ENCODE measurements around the gene CCL17. TPM values are rescaled to one million over a fixed set of nuclear protein-coding genes. Genes with fewer than 3 reads are reported as not detected.

CCL17 gene
- polyA plus RNA-seq, 1 donor: 0.30 TPM

- DNase-seq: peak in 1 of 2 donors; percentile 45
- no peaks in the 10 kb centered on the region for H3K9me3 ChIP-seq (ENCODE audit: control insufficient read depth, low read depth, low read length)
- no CpG with 5 or more reads among the region's 5 CpGs for whole genome bisulfite sequencing (ENCODE audit: insufficient coverage, low lambda C conversion rate)
- peaks cover 28% of the 10 kb centered on the region for H3K4me1 ChIP-seq (ENCODE audit: control insufficient read depth, insufficient read depth, low read length)
- H3K27me3 ChIP-seq (ENCODE audit: control insufficient read depth, insufficient read depth, low read length): no peaks in the 10 kb centered on the region
- H3K36me3 ChIP-seq (ENCODE audit: control insufficient read depth, insufficient read depth, low read length): peaks cover 16% of the 10 kb centered on the region
- H3K27ac ChIP-seq (ENCODE audit: low read length): no peak overlapping the region
- no peak overlapping the region for H3K4me3 ChIP-seq (ENCODE audit: low read length)
Measured at GRCh38 chr16:57377080-57377841, 27.3 kb upstream of the CCL17 start.

GRCh38 chr16:57379579-57379978 lies 25.0 kb upstream of the CCL17 start:
- H3K27me3 ChIP-seq (ENCODE audit: control insufficient read depth, insufficient read depth, low read length): no peaks in the 10 kb centered on the region

DNA sequence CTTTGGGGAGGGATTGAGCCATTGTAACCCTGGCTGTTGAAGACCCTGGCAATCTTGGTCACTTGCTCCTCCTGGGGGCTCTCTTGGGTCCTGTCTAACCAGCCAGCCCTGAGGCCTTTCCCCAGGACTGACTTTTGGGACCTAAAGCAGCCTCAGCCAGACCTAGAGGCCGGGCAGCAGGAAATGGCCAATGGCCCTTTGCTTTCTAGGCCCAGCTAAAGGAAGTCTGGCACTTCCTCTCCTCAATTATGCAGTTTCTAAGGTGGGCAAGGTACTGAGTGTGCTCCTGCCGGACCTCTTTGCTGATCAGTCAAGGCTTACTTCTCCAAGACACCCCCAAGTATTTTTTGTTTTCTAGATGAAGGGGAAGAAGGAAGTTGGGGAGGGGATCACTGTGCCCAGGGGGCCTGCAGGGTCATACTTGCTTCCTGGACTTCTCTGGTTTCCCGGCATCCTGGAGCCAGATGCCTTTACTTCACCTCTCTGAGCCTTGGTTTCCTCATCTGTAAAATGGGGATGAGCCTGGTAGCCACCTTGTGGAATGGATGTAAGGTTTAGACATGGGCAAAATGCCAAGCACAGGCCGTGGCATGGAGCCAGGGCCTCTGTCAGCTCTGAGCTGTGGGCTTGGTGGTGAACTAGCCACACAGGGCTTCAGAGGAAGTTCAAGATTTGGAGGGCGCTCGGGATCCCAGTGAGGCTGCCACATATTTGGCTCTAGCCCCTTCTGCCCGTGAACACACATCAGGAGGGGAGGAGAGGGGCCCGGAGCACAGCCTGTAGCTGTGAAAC lies 23.7 kb upstream of the CCL17 start:
- Histone ChIP-seq H3K4me1 (ENCODE audit: control insufficient read depth, insufficient read depth, low read length) (peaks cover 43% of the 10 kb centered on the region), H3K9me3 (ENCODE audit: control insufficient read depth, low read depth, low read length) (no peaks in the 10 kb centered on the region), H3K4me3 (ENCODE audit: low read length) (no peak overlapping the region), H3K27ac (ENCODE audit: low read length) (no peak overlapping the region), H3K36me3 (ENCODE audit: control insufficient read depth, insufficient read depth, low read length) (peaks cover 20% of the 10 kb centered on the region), H3K27me3 (ENCODE audit: control insufficient read depth, insufficient read depth, low read length) (no peaks in the 10 kb centered on the region)
- 100% methylated on average over 1 of the region's 8 CpGs for WGBS (ENCODE audit: insufficient coverage, low lambda C conversion rate)
- DNase-seq: no peak

More at GRCh38 chr16:57379579-57379978, 25.0 kb upstream of the CCL17 start:
- WGBS (ENCODE audit: insufficient coverage, low lambda C conversion rate): no CpG with 5 or more reads among the region's 10 CpGs
- Histone ChIP-seq H3K4me1 (ENCODE audit: control insufficient read depth, insufficient read depth, low read length) (peaks cover 30% of the 10 kb centered on the region), H3K36me3 (ENCODE audit: control insufficient read depth, insufficient read depth, low read length) (peaks cover 20% of the 10 kb centered on the region), H3K4me3 (ENCODE audit: low read length) (no peak overlapping the region), H3K27ac (ENCODE audit: low read length) (no peak overlapping the region), H3K9me3 (ENCODE audit: control insufficient read depth, low read depth, low read length) (no peaks in the 10 kb centered on the region)
- DNase-seq: no peak

DNA sequence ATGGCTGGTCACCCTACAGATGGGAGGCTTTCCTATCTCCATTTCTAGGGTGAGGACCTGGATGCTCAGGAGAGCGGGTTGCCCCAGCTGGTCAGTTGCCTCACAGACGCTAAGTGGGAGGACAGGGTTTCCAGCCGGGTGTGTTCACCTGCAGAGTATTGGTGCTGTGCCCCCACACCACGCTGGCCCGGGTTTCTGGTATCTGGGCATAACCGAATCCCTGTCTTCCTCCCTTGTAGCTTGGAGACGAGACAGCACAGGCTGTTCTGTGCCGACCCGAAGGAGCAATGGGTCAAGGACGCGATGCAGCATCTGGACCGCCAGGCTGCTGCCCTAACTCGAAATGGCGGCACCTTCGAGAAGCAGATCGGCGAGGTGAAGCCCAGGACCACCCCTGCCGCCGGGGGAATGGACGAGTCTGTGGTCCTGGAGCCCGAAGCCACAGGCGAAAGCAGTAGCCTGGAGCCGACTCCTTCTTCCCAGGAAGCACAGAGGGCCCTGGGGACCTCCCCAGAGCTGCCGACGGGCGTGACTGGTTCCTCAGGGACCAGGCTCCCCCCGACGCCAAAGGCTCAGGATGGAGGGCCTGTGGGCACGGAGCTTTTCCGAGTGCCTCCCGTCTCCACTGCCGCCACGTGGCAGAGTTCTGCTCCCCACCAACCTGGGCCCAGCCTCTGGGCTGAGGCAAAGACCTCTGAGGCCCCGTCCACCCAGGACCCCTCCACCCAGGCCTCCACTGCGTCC lies 22.6 kb upstream of the CCL17 start:
- Histone ChIP-seq H3K9me3 (ENCODE audit: control insufficient read depth, low read depth, low read length) (no peaks in the 10 kb centered on the region), H3K4me1 (ENCODE audit: control insufficient read depth, insufficient read depth, low read length) (peaks cover 46% of the 10 kb centered on the region), H3K27me3 (ENCODE audit: control insufficient read depth, insufficient read depth, low read length) (no peaks in the 10 kb centered on the region), H3K27ac (ENCODE audit: low read length) (no peak overlapping the region), H3K4me3 (ENCODE audit: low read length) (no peak overlapping the region), H3K36me3 (ENCODE audit: control insufficient read depth, insufficient read depth, low read length) (peaks cover 20% of the 10 kb centered on the region)
- DNase-seq: no peak
- no CpG with 5 or more reads among the region's 35 CpGs for whole genome bisulfite sequencing (ENCODE audit: insufficient coverage, low lambda C conversion rate)

- Histone ChIP-seq H3K9me3 (ENCODE audit: control insufficient read depth, low read depth, low read length) (no peaks in the 10 kb centered on the region), H3K4me1 (ENCODE audit: control insufficient read depth, insufficient read depth, low read length) (peaks cover 39% of the 10 kb centered on the region), H3K27me3 (ENCODE audit: control insufficient read depth, insufficient read depth, low read length) (no peaks in the 10 kb centered on the region), H3K27ac (ENCODE audit: low read length) (peak overlapping the region; percentile 95), H3K4me3 (ENCODE audit: low read length) (no peak overlapping the region), H3K36me3 (ENCODE audit: control insufficient read depth, insufficient read depth, low read length) (peaks cover 20% of the 10 kb centered on the region)
- no CpG with 5 or more reads among the region's 16 CpGs for WGBS (ENCODE audit: insufficient coverage, low lambda C conversion rate)
- no peak for DNase-seq
Measured at GRCh38 chr16:57382535-57383275, 21.9 kb upstream of the CCL17 start.

DNA sequence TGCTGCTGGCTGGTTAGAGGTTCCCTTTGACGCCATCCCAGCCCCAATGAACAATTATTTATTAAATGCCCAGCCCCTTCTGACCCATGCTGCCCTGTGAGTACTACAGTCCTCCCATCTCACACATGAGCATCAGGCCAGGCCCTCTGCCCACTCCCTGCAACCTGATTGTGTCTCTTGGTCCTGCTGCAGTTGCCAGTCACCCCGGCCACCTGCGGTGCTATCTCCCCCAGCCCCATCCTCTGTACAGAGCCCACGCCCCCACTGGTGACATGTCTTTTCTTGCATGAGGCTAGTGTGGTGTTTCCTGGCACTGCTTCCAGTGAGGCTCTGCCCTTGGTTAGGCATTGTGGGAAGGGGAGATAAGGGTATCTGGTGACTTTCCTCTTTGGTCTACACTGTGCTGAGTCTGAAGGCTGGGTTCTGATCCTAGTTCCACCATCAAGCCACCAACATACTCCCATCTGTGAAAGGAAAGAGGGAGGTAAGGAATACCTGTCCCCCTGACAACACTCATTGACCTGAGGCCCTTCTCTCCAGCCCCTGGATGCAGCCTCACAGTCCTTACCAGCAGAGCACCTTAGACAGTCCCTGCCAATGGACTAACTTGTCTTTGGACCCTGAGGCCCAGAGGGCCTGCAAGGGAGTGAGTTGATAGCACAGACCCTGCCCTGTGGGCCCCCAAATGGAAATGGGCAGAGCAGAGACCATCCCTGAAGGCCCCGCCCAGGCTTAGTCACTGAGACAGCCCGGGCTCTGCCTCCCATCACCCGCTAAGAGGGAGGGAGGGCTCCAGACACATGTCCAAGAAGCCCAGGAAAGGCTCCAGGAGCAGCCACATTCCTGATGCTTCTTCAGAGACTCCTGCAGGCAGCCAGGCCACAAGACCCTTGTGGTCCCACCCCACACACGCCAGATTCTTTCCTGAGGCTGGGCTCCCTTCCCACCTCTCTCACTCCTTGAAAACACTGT lies 21.0 kb upstream of the CCL17 start:
- H3K27me3 ChIP-seq (ENCODE audit: control insufficient read depth, insufficient read depth, low read length): no peaks in the 10 kb centered on the region
- DNase-seq: peak; percentile 92 to 97
- H3K4me1 ChIP-seq (ENCODE audit: control insufficient read depth, insufficient read depth, low read length): peaks cover 46% of the 10 kb centered on the region
- H3K4me3 ChIP-seq (ENCODE audit: low read length): no peak overlapping the region
- peak overlapping the region; percentile 95 for H3K27ac ChIP-seq (ENCODE audit: low read length)
- H3K9me3 ChIP-seq (ENCODE audit: control insufficient read depth, low read depth, low read length): no peaks in the 10 kb centered on the region
- peaks cover 20% of the 10 kb centered on the region for H3K36me3 ChIP-seq (ENCODE audit: control insufficient read depth, insufficient read depth, low read length)
- WGBS (ENCODE audit: insufficient coverage, low lambda C conversion rate): no CpG with 5 or more reads among the region's 8 CpGs

GRCh38 chr16:57384248-57385070 lies 20.1 kb upstream of the CCL17 start:
- no CpG with 5 or more reads among the region's 11 CpGs for WGBS (ENCODE audit: insufficient coverage, low lambda C conversion rate)
- no peaks in the 10 kb centered on the region for H3K9me3 ChIP-seq (ENCODE audit: control insufficient read depth, low read depth, low read length)
- peaks cover 49% of the 10 kb centered on the region for H3K4me1 ChIP-seq (ENCODE audit: control insufficient read depth, insufficient read depth, low read length)
- H3K4me3 ChIP-seq (ENCODE audit: low read length): peak overlapping the region; percentile 16
- DNase-seq: peak; percentile 94 to 97
- peaks cover 20% of the 10 kb centered on the region for H3K36me3 ChIP-seq (ENCODE audit: control insufficient read depth, insufficient read depth, low read length)
- no peaks in the 10 kb centered on the region for H3K27me3 ChIP-seq (ENCODE audit: control insufficient read depth, insufficient read depth, low read length)
- H3K27ac ChIP-seq (ENCODE audit: low read length): peak overlapping the region; percentile 95

DNA sequence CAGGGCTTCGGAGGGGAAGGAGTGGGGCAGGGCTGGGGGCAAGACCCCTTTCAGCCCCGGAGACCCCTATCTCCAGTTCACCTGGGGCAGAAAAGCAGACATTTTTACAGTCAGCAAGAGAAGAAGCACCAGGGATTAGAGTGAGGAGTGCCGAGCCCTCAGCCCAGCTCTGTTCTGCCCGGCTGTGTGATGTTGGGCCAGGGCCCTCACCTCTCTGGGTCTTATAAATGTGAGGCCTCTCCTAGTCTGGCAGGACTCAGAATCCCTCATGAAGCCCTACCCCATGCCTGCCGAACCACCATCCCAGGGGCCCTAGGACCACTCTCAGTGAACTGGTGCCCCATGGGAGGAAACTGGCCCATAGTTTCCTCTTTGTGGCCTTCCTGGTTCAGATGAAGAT lies 19.5 kb upstream of the CCL17 start:
- peak overlapping the region; percentile 95 for H3K27ac ChIP-seq (ENCODE audit: low read length)
- H3K4me3 ChIP-seq (ENCODE audit: low read length): no peak overlapping the region
- H3K36me3 ChIP-seq (ENCODE audit: control insufficient read depth, insufficient read depth, low read length): peaks cover 16% of the 10 kb centered on the region
- H3K27me3 ChIP-seq (ENCODE audit: control insufficient read depth, insufficient read depth, low read length): no peaks in the 10 kb centered on the region
- H3K4me1 ChIP-seq (ENCODE audit: control insufficient read depth, insufficient read depth, low read length): peaks cover 49% of the 10 kb centered on the region
- WGBS (ENCODE audit: insufficient coverage, low lambda C conversion rate): no CpG with 5 or more reads among the region's 5 CpGs
- H3K9me3 ChIP-seq (ENCODE audit: control insufficient read depth, low read depth, low read length): no peaks in the 10 kb centered on the region
- no peak for DNase-seq
